Calu3 (cell line): ENCODE results near the gene SLC39A11. TPM values are rescaled to one million over a fixed set of nuclear protein-coding genes. Genes with fewer than 3 reads are reported as not detected.

Source experiments
- BruUV-seq: library from RNA; stranded (reverse); fragments of 400-500 nt; replicated peaks from 2 replicates; lab custom pipeline; 2021; lab: Mats Ljungman, UMichigan
- CTCF ChIA-PET: fragments of 300-600 bp; sonication (Branson Sonifier 250); formaldehyde crosslinking; loops from one replicate; lab custom pipeline; 2022; ENCODE audit warnings: antibody characterized with exemption; lab: Charles Lee
- DNase-seq: peaks from one replicate; pipeline ENCODE4 v3.0.0; 2022
- H3K27ac Mint-ChIP-seq: one replicate; pipeline ENCODE4 v1.8.0; 2022; ENCODE audit warnings: mixed read lengths; ENCODE audit not compliant: unreplicated experiment
- H3K27me3 Mint-ChIP-seq: one replicate; pipeline ENCODE4 v1.8.0; 2022; ENCODE audit warnings: mixed read lengths; ENCODE audit not compliant: unreplicated experiment
- H3K36me3 Mint-ChIP-seq: one replicate; pipeline ENCODE4 v1.8.0; 2022; ENCODE audit warnings: mild to moderate bottlenecking, moderate library complexity, mixed read lengths; ENCODE audit not compliant: insufficient read depth, unreplicated experiment
- H3K4me1 Mint-ChIP-seq: one replicate; pipeline ENCODE4 v1.8.0; 2022; ENCODE audit warnings: mild to moderate bottlenecking, low read depth, mixed read lengths; ENCODE audit not compliant: unreplicated experiment
- H3K4me3 Mint-ChIP-seq: one replicate; pipeline ENCODE4 v1.8.0; 2022; ENCODE audit warnings: mild to moderate bottlenecking, low read depth, moderate library complexity, mixed read lengths; ENCODE audit not compliant: unreplicated experiment
- H3K9me3 Mint-ChIP-seq: one replicate; pipeline ENCODE4 v1.8.0; 2022; ENCODE audit warnings: low read depth, mixed read lengths; ENCODE audit not compliant: unreplicated experiment
- CTCF ChIP-seq: fragments of 200-600 bp; IDR thresholded peaks from one replicate; pipeline ENCODE4 v1.8.0; 2022; ENCODE audit warnings: antibody characterized with exemption; ENCODE audit not compliant: unreplicated experiment
- intact Hi-C: fragments of 100-400 bp; cut with micrococcal nuclease; formaldehyde crosslinking; loops from one replicate; pipeline ENCODE4 v1.10.0; 2022; ENCODE audit not compliant: unreplicated experiment
- total RNA-seq: library from RNA; stranded (reverse); gene quantifications from 2 replicates; pipeline ENCODE4 v1.2.3, GENCODE V29; 2022

SLC39A11 gene
- total RNA-seq, 1 experiment from 2014 or later: 60.3 TPM

GRCh38 chr17:72953621-72954020 is 138.9 kb downstream of the SLC39A11 start:
- Mint-ChIP-seq H3K36me3 (no peaks in the 10 kb centered on the region), H3K4me1 (no peaks in the 10 kb centered on the region), H3K27me3 (no peaks in the 10 kb centered on the region), H3K27ac (no peak overlapping the region), H3K9me3 (no peaks in the 10 kb centered on the region), H3K4me3 (no peak overlapping the region)
- CTCF ChIA-PET: no interaction called here
- BruUV-seq: no TSS peak
- no peak for TF ChIP-seq CTCF
- intact Hi-C loops: no loop called here
- DNase-seq: no peak

- DNase-seq: no peak
- Mint-ChIP-seq H3K4me1 (no peaks in the 10 kb centered on the region), H3K27ac (no peak overlapping the region), H3K9me3 (no peaks in the 10 kb centered on the region), H3K4me3 (no peak overlapping the region), H3K36me3 (no peaks in the 10 kb centered on the region), H3K27me3 (no peaks in the 10 kb centered on the region)
- CTCF ChIA-PET: no interaction called here
- intact Hi-C loops: no loop called here
- BruUV-seq: no TSS peak
- no peak for TF ChIP-seq CTCF
Measured at GRCh38 chr17:72952641-72953315, 139.7 kb downstream of the SLC39A11 start.

- Mint-ChIP-seq H3K36me3 (no peaks in the 10 kb centered on the region), H3K27ac (no peak overlapping the region), H3K4me3 (no peak overlapping the region), H3K4me1 (no peaks in the 10 kb centered on the region), H3K27me3 (no peaks in the 10 kb centered on the region), H3K9me3 (no peaks in the 10 kb centered on the region)
- BruUV-seq: no TSS peak
- no peak for TF ChIP-seq CTCF
- intact Hi-C loops: no loop called here
- DNase-seq: no peak
- CTCF ChIA-PET: no interaction called here
Measured at GRCh38 chr17:72952220-72952619, 140.3 kb downstream of the SLC39A11 start.

- Mint-ChIP-seq H3K36me3 (no peaks in the 10 kb centered on the region), H3K4me3 (no peak overlapping the region), H3K27ac (no peak overlapping the region), H3K9me3 (no peaks in the 10 kb centered on the region), H3K4me1 (no peaks in the 10 kb centered on the region), H3K27me3 (no peaks in the 10 kb centered on the region)
- no peak for TF ChIP-seq CTCF
- DNase-seq: no peak
- no TSS peak for BruUV-seq
- intact Hi-C loops: no loop called here
- CTCF ChIA-PET: no interaction called here
Measured at GRCh38 chr17:72950242-72950931, 142.1 kb downstream of the SLC39A11 start.
